Thymus (tissue), 11 donors: ENCODE results near the gene PRRG4. TPM values are rescaled to one million over a fixed set of nuclear protein-coding genes. Genes with fewer than 3 reads are reported as not detected.
"Not testable (repeated sequence)": the region's sequence is repeated elsewhere in the genome, so short reads cannot be mapped to it uniquely, and the experiment has no call there.

ENCODE experiments used
- DNase-seq, 9 donors: peaks; one replicate each; pipeline ENCODE4 v3.0.0-alpha.2; 2013; ENCODE audit warnings: low spot score in 9 of 9, low read depth in 6 of 9, missing footprints in 1 of 9
- H3K27ac ChIP-seq, 2 donors: one replicate each; pipeline ENCODE4 v1.5.1; 2013; ENCODE audit warnings: control low read depth in 1 of 2, low read depth in 1 of 2, low read length in 1 of 2, mild to moderate bottlenecking in 1 of 2, moderate library complexity in 1 of 2
- H3K27me3 ChIP-seq, 2 donors: one replicate each; pipeline ENCODE4 v1.5.1; 2013; ENCODE audit warnings: low read length in 1 of 2; ENCODE audit not compliant: control insufficient read depth in 2 of 2, insufficient read depth in 1 of 2
- H3K36me3 ChIP-seq, 2 donors: one replicate each; pipeline ENCODE4 v1.5.1; 2013; ENCODE audit warnings: low read length in 1 of 2, mild to moderate bottlenecking in 1 of 2, moderate library complexity in 1 of 2; ENCODE audit not compliant: control insufficient read depth in 2 of 2, insufficient read depth in 2 of 2
- H3K4me1 ChIP-seq, 2 donors: one replicate each; pipeline ENCODE4 v1.5.1; 2013; ENCODE audit warnings: low read length in 2 of 2; ENCODE audit not compliant: control insufficient read depth in 2 of 2, insufficient read depth in 2 of 2
- H3K4me3 ChIP-seq, 2 donors: one replicate each; pipeline ENCODE4 v1.5.1; 2013; ENCODE audit warnings: low read length in 2 of 2, control low read depth in 1 of 2, mild to moderate bottlenecking in 1 of 2
- H3K9me3 ChIP-seq, 2 donors: one replicate each; pipeline ENCODE4 v1.5.1; 2013; ENCODE audit warnings: low read length in 1 of 2, mild to moderate bottlenecking in 1 of 2; ENCODE audit not compliant: control insufficient read depth in 2 of 2, insufficient read depth in 1 of 2
- WGBS: extraction: QIAGEN DNeasy Blood & Tissue Kit; methylation state at CpG from one replicate; pipeline ENCODE4 v1.1.7; 2013; 5-methylcytosine and 5-hydroxymethylcytosine counted together
- polyA plus RNA-seq: library from polyadenylated mRNA; stranded (reverse); fragments of 200-250 nt; gene quantifications from one replicate; pipeline ENCODE4 v1.2.3, GENCODE V29; 2013
- total RNA-seq: library from RNA; stranded (reverse); fragments of 120-200 nt; gene quantifications from one replicate; pipeline ENCODE4 v1.2.4, GENCODE V29; 2013
- donor health status: healthy.

PRRG4 gene
- total and polyA plus RNA-seq, 2 donors: 3.1 to 14.4 TPM

GRCh38 chr11:32858731-32859130, 29.0 kb downstream of the PRRG4 start:
- Histone ChIP-seq H3K27ac (no peak overlapping the region), H3K4me3 (no peak overlapping the region), H3K27me3 (no peaks in the 10 kb centered on the region), H3K36me3 (no peaks in the 10 kb centered on the region), H3K9me3 (no peaks in the 10 kb centered on the region), H3K4me1 (no peaks in the 10 kb centered on the region)
- 96% methylated on average over 1 of the region's 1 CpG for WGBS
- no peak for DNase-seq

DNA sequence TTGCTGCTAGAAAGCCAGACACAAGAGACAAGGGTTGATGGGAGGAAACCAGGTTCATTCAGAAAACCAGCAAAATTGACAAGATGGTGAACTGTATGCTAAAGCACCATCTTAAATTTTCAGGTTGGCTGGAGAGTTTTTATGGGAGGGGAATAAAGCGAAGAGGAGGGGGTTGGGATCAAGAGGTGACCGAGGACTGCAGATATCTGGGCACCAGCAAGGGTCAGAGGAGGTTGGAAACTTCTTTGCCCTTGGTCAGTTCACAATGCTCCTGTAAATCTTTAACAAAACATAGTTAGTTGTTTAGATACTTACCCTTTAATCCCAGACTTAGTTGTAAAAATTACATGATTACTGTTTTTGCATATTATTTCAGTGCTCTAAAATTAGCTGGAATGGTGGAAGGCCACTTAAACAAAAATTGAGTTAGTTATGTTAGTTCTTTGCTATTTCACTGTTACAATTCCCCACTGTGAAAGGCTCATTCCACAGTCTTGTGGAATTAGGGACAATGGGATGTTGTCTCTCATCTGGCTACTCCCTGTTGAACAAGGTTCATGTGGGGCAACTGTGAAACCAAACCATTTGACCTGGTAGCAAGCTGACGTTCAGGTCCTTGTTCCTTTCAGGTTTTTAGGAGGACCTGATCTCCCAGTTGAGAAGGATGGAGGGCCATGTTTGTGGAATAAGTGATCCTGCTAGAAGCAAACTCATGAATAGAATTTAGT, 32.3 kb downstream of the PRRG4 start:
- Histone ChIP-seq H3K4me3 (no peak overlapping the region), H3K9me3 (no peaks in the 10 kb centered on the region), H3K4me1 (no peaks in the 10 kb centered on the region), H3K27ac (no peak overlapping the region), H3K27me3 (no peaks in the 10 kb centered on the region), H3K36me3 (no peaks in the 10 kb centered on the region)
- 97% methylated on average over 3 of the region's 3 CpGs for WGBS
- no peak for DNase-seq

- Histone ChIP-seq H3K4me1 (no peaks in the 10 kb centered on the region), H3K27me3 (no peaks in the 10 kb centered on the region)
Observed at GRCh38 chr11:32864555-32864954, 34.8 kb downstream of the PRRG4 start.

GRCh38 chr11:32868752-32869151, 39.0 kb downstream of the PRRG4 start:
- DNase-seq, H3K9me3 ChIP-seq, H3K36me3 ChIP-seq, H3K4me1 ChIP-seq, H3K4me3 ChIP-seq, H3K27ac ChIP-seq, H3K27me3 ChIP-seq: not testable (repeated sequence)
- 72% methylated on average over 4 of the region's 4 CpGs for WGBS

More at GRCh38 chr11:32864555-32864954, 34.8 kb downstream of the PRRG4 start:
- Histone ChIP-seq H3K9me3 (no peaks in the 10 kb centered on the region), H3K4me3 (no peak overlapping the region), H3K36me3 (no peaks in the 10 kb centered on the region), H3K27ac (no peak overlapping the region)
- no peak for DNase-seq

DNA sequence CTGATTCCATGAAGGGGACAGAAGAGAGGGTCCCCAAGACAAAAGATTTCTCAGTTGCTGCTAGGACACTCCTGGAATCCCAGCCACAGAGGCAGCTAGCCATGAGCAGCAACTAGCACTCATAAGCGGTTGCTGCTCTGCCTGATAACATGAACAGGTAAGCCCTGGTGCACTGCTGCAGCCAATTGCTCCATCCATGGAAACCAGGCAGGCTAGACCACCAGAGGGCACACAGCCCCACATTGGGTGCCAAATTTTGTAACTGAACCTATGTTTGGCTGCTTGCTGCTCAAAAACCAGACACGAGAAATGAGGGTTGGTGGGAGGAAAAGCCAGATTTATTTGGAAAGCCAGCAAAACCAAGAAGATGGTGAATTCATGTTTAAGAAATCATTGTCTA, 40.9 kb downstream of the PRRG4 start:
- Histone ChIP-seq H3K9me3 (no peaks in the 10 kb centered on the region), H3K27me3 (no peaks in the 10 kb centered on the region), H3K36me3 (no peaks in the 10 kb centered on the region), H3K4me3 (no peak overlapping the region), H3K4me1 (no peaks in the 10 kb centered on the region), H3K27ac (no peak overlapping the region)
- peak in 1 of 9 donors; percentile 33 for DNase-seq
- WGBS: 69% methylated on average over 2 of the region's 2 CpGs

DNA sequence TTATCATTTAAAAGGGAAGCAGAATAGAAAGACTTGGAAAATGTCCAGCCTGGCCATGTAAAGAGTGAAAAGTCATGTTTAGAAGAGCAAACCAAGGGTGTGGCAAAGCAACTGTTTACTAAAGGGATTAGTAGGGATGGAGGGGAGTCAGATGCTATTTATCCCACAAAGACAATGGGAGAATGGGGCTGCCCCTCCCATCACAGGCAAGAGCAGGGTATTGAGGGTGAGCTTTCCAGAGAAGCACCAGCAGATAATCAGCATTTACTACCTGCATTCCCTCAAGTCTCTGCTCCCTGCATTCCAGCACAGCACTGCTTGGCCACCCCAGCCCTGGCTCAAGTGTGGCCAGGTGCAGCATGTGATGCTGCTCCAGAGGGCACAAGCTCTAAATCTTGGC, 44.4 kb downstream of the PRRG4 start:
- H3K4me1 ChIP-seq: no peaks in the 10 kb centered on the region
- no peak for DNase-seq

DNA sequence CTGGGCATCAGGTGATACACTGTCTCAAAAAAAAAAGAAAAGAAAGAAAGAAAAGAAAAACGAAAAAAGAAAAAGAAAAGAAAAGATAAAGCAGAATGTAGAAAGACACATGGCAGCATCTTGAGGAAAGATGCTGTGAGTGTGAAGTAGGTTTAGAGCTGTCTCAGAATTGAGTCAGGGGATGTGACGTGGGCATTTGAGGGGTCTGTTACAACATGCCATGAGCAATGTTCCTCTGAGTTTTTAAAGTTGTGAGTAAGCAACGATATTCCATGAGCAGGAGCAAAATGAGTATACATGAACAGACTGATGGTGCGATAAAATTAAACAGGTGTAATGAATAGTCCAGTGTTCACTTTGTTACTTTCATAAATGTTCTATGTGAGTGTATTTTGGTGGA, 51.6 kb downstream of the PRRG4 start:
- H3K27me3 ChIP-seq: no peaks in the 10 kb centered on the region
- no peak for DNase-seq
- no peak overlapping the region for H3K27ac ChIP-seq
- no peaks in the 10 kb centered on the region for H3K4me1 ChIP-seq
- no peaks in the 10 kb centered on the region for H3K9me3 ChIP-seq
- WGBS: 77% methylated on average over 4 of the region's 4 CpGs
- no peaks in the 10 kb centered on the region for H3K36me3 ChIP-seq
- no peak overlapping the region for H3K4me3 ChIP-seq

More for the DNA sequence above, 44.4 kb downstream of the PRRG4 start:
- Histone ChIP-seq H3K4me3 (no peak overlapping the region), H3K27me3 (no peaks in the 10 kb centered on the region), H3K36me3 (no peaks in the 10 kb centered on the region), H3K27ac (no peak overlapping the region), H3K9me3 (no peaks in the 10 kb centered on the region)

- Histone ChIP-seq H3K9me3 (no peaks in the 10 kb centered on the region), H3K36me3 (no peaks in the 10 kb centered on the region), H3K4me1 (no peaks in the 10 kb centered on the region), H3K27me3 (no peaks in the 10 kb centered on the region), H3K27ac (no peak overlapping the region), H3K4me3 (no peak overlapping the region)
- 97% methylated on average over 3 of the region's 3 CpGs for whole genome bisulfite sequencing
- DNase-seq: no peak
Observed at GRCh38 chr11:32883421-32883820, 53.7 kb downstream of the PRRG4 start.

DNA sequence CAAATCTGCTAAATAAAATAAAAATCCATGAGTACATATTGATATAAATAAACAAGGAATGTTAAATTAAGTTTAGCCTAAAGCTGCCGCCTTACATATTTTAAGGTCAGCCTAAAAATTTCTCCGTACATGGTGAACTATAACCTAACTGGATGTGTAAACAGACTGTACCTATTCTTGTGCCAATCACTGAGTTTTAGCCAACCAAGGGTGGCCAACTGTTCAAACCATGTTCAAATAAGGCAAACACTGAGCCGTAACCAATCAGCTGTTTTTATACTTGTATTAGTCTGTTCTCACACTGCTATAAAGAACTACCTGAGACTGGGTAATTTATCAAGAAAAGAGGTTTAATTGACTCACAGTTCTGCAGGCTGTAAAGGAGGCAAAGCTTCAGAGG, 54.3 kb downstream of the PRRG4 start:
- Histone ChIP-seq H3K4me3 (no peak overlapping the region), H3K9me3 (no peaks in the 10 kb centered on the region), H3K36me3 (no peaks in the 10 kb centered on the region), H3K27me3 (no peaks in the 10 kb centered on the region), H3K27ac (no peak overlapping the region), H3K4me1 (no peaks in the 10 kb centered on the region)
- 83% methylated on average over 3 of the region's 3 CpGs for WGBS
- DNase-seq: no peak
